Measurements from ENCODE around the gene FHOD1. TPM values are rescaled to one million over a fixed set of nuclear protein-coding genes. Genes with fewer than 3 reads are reported as not detected.

Gene FHOD1
- total RNA-seq, 1 experiment from 2014 or later = 58.2 TPM

GRCh38 chr16:67244387-67245185 is 2.7 kb downstream of the FHOD1 start:
- no peaks in the 10 kb centered on the region for H3K9me3 ChIP-seq (ENCODE audit: insufficient read depth, low read depth)
- POLR2A ChIA-PET (ENCODE audit: unreplicated experiment) = interaction anchor here (0.5 to 1.0 kb wide), 8 partner anchors 18 to 862 kb away, joined by 3 to 16 read pairs (median 6); partner anchors contain the start of gene TMEM208
- no peak for TF ChIP-seq CTCF (conservative IDR thresholded peaks at IDR 0.05)
- no peak for TF ChIP-seq EZH2 (IDR thresholded peaks at IDR 0.05; ENCODE audit: low read depth)
- no peaks in the 10 kb centered on the region for H3K9me2 ChIP-seq (ENCODE audit: insufficient read depth)
- peaks cover 76% of the 10 kb centered on the region for H3F3A ChIP-seq (ENCODE audit: insufficient read depth, low read depth)
- intact Hi-C loops (cut with micrococcal nuclease; ENCODE audit: unreplicated experiment) = loop anchor here (5.0 to 10.0 kb wide), 2 partner anchors 72 to 990 kb away; partner anchors contain the start of genes ESRP2 and NOL3
- peak; percentile 71 to 94 for DNase-seq
- H3K4me1 ChIP-seq (replicated peaks; ENCODE audit: insufficient read depth) = peaks cover 70% of the 10 kb centered on the region
- H3K4me3 ChIP-seq = peak overlapping the region; percentile 90; the same call in 1 of the 2 replicates
- no TSS peak for BruUV-seq (replicated peaks)
- no peaks in the 10 kb centered on the region; the same call in 1 of the 2 replicates for H3K36me3 ChIP-seq (ENCODE audit: low read depth)
- H3K27me3 ChIP-seq (ENCODE audit: insufficient read depth, low read depth) = no peaks in the 10 kb centered on the region; the same call in 1 of the 2 replicates
- H3K4me2 ChIP-seq = peak overlapping the region; percentile 87
- CTCF ChIA-PET = interaction anchor here (0.6 to 1.0 kb wide), 4 partner anchors 18 to 227 kb away, joined by 3 to 7 read pairs (median 4); partner anchors contain the start of genes ELMO3 and TMEM208
- peak overlapping the region; percentile 76 for H3K27ac ChIP-seq
- no peaks in the 10 kb centered on the region for H4K20me1 ChIP-seq (ENCODE audit: insufficient read depth)
- H2AFZ ChIP-seq = no peak overlapping the region
- H3K79me2 ChIP-seq (ENCODE audit: low read depth) = peaks cover 46% of the 10 kb centered on the region

GRCh38 chr16:67243481-67243880 is 3.8 kb downstream of the FHOD1 start:
- H3K9me2 ChIP-seq (ENCODE audit: insufficient read depth) = no peaks in the 10 kb centered on the region
- no peak overlapping the region for H2AFZ ChIP-seq
- peak overlapping the region; percentile 76 for H3K27ac ChIP-seq
- H3K4me1 ChIP-seq (replicated peaks; ENCODE audit: insufficient read depth) = peaks cover 73% of the 10 kb centered on the region
- no peak for DNase-seq
- peaks cover 86% of the 10 kb centered on the region for H3F3A ChIP-seq (ENCODE audit: insufficient read depth, low read depth)
- peak overlapping the region; percentile 87 for H3K4me2 ChIP-seq
- ChIA-PET CTCF (interaction anchor here (0.5 kb wide), 1 partner anchor 576 kb away, joined by 3 read pairs; no protein-coding TSS in a partner anchor), POLR2A (ENCODE audit: unreplicated experiment) (no interaction called here)
- intact Hi-C loops (cut with micrococcal nuclease; ENCODE audit: unreplicated experiment) = loop anchor here (10.0 kb wide), 1 partner anchor 991 kb away; the partner anchor contains the start of gene ESRP2
- no peak overlapping the region for H3K4me3 ChIP-seq
- no peaks in the 10 kb centered on the region for H4K20me1 ChIP-seq (ENCODE audit: insufficient read depth)
- H3K79me2 ChIP-seq (ENCODE audit: low read depth) = peaks cover 57% of the 10 kb centered on the region
- no peaks in the 10 kb centered on the region for H3K27me3 ChIP-seq (ENCODE audit: insufficient read depth, low read depth)
- TF ChIP-seq CTCF (conservative IDR thresholded peaks at IDR 0.05) (no peak), EZH2 (IDR thresholded peaks at IDR 0.05; ENCODE audit: low read depth) (no peak)
- no TSS peak for BruUV-seq (replicated peaks)
- no peaks in the 10 kb centered on the region for H3K9me3 ChIP-seq (ENCODE audit: insufficient read depth, low read depth)
- H3K36me3 ChIP-seq (ENCODE audit: low read depth) = no peaks in the 10 kb centered on the region; the same call in 1 of the 2 replicates

GRCh38 chr16:67242138-67242730 is 5.0 kb downstream of the FHOD1 start:
- Histone ChIP-seq H3K27me3 (ENCODE audit: insufficient read depth, low read depth) (no peaks in the 10 kb centered on the region), H3K4me1 (replicated peaks; ENCODE audit: insufficient read depth) (peaks cover 64% of the 10 kb centered on the region), H3K9me2 (ENCODE audit: insufficient read depth) (no peaks in the 10 kb centered on the region), H3K27ac (peak overlapping the region; percentile 84), H4K20me1 (ENCODE audit: insufficient read depth) (no peaks in the 10 kb centered on the region), H3K79me2 (ENCODE audit: low read depth) (peaks cover 57% of the 10 kb centered on the region), H3K36me3 (ENCODE audit: low read depth) (peaks cover 2% of the 10 kb centered on the region; the same call in 1 of the 2 replicates), H3K9me3 (ENCODE audit: insufficient read depth, low read depth) (no peaks in the 10 kb centered on the region), H2AFZ (no peak overlapping the region), H3F3A (ENCODE audit: insufficient read depth, low read depth) (peaks cover 90% of the 10 kb centered on the region), H3K4me3 (no peak overlapping the region; the same call in 1 of the 2 replicates), H3K4me2 (peak overlapping the region; percentile 49)
- TF ChIP-seq CTCF (conservative IDR thresholded peaks at IDR 0.05) (no peak), EZH2 (IDR thresholded peaks at IDR 0.05; ENCODE audit: low read depth) (no peak)
- no TSS peak for BruUV-seq (replicated peaks)
- ChIA-PET POLR2A (ENCODE audit: unreplicated experiment) (interaction anchor here (0.7 to 0.8 kb wide), 2 partner anchors 40 to 82 kb away, joined by 4 read pairs; partner anchors contain the start of genes FBXL8 and TRADD), CTCF (no interaction called here)
- no peak for DNase-seq
- intact Hi-C loops (cut with micrococcal nuclease; ENCODE audit: unreplicated experiment) = loop anchor here (10.0 kb wide), 1 partner anchor 993 kb away; the partner anchor contains the start of gene ESRP2

All from PC-9 (cell line).